HEK293 (cell line): ENCODE results near the gene C2CD2L.

Source experiments
- ZNF211 ChIP-seq: fragments of 450-650 bp; formaldehyde crosslinking; IDR thresholded peaks from 2 replicates; pipeline ENCODE4 v1.5.1; 2016; ENCODE audit warnings: low read depth, missing biosample characterization, missing genetic modification characterization
- ZNF561 ChIP-seq: fragments of 450-650 bp; IDR thresholded peaks from 2 replicates; pipeline ENCODE4 v1.5.1; 2018; ENCODE audit warnings: missing biosample characterization, missing genetic modification characterization, borderline replicate concordance
- ZNF654 ChIP-seq: fragments of 450-650 bp; formaldehyde crosslinking; IDR thresholded peaks from 2 replicates; pipeline ENCODE4 v1.5.1; 2016; ENCODE audit warnings: low read depth, missing biosample characterization, missing genetic modification characterization
- ZXDB ChIP-seq: fragments of 450-650 bp; formaldehyde crosslinking; IDR thresholded peaks from 2 replicates; pipeline ENCODE4 v1.5.1; 2016; ENCODE audit warnings: missing biosample characterization, missing genetic modification characterization
- TF ChIP-seq, protein P1 (sequence below): fragments of 450-650 bp; formaldehyde crosslinking; IDR thresholded peaks from 2 replicates; pipeline ENCODE4 v1.5.1; 2016; ENCODE audit warnings: missing biosample characterization, missing genetic modification characterization

DNA sequence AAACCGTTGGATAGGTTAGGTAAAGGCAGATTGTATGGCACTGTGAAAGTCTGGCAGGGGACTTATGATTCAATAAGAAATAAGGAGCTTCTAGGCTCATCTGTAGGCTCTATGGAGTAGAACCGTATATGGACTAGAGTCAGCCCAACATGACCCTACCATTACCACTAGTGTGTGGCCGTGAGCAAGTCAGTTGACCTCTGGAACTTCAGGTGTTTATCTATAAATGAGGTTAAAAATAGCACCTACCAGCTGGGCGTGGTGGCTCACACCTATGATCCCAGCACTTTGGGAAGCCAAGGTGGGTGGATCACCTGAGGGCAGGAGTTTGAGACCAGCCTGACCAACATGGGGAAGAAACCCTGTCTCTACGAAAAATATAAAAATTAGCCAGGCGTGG lies 18.7 kb downstream of the C2CD2L start:
- TF ChIP-seq ZNF654 (tag by site-specific recombination) (no peak), ZNF211 (no peak), ZXDB (tag by site-specific recombination) (no peak), ZNF561 (tag by site-specific recombination) (no peak)
- TF ChIP-seq, protein P1, sequence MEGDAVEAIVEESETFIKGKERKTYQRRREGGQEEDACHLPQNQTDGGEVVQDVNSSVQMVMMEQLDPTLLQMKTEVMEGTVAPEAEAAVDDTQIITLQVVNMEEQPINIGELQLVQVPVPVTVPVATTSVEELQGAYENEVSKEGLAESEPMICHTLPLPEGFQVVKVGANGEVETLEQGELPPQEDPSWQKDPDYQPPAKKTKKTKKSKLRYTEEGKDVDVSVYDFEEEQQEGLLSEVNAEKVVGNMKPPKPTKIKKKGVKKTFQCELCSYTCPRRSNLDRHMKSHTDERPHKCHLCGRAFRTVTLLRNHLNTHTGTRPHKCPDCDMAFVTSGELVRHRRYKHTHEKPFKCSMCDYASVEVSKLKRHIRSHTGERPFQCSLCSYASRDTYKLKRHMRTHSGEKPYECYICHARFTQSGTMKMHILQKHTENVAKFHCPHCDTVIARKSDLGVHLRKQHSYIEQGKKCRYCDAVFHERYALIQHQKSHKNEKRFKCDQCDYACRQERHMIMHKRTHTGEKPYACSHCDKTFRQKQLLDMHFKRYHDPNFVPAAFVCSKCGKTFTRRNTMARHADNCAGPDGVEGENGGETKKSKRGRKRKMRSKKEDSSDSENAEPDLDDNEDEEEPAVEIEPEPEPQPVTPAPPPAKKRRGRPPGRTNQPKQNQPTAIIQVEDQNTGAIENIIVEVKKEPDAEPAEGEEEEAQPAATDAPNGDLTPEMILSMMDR (tag by site-specific recombination), result no peak
